ENCODE data around the gene WIPI1. TPM values are rescaled to one million over a fixed set of nuclear protein-coding genes. Genes with fewer than 3 reads are reported as not detected.

The WIPI1 gene
- total and polyA plus RNA-seq, 2 donors: 6.8 to 17.8 TPM

- peaks cover 8 to 43% of the 10 kb centered on the region in 2 donors for H3K4me1 ChIP-seq (ENCODE audit: control insufficient read depth in 2 of 2, insufficient read depth in 2 of 2, low read length in 2 of 2)
- peak overlapping the region; percentile 61 to 72 for H3K4me3 ChIP-seq (ENCODE audit: low read length in 2 of 2)
- H3K27me3 ChIP-seq (ENCODE audit: control insufficient read depth in 2 of 2, insufficient read depth in 1 of 2, low read length in 1 of 2): peaks cover 9 to 10% of the 10 kb centered on the region in 2 donors
- H3K36me3 ChIP-seq (ENCODE audit: control insufficient read depth in 2 of 2, insufficient read depth in 2 of 2, low read length in 1 of 2): no peaks in the 10 kb centered on the region
- DNase-seq (ENCODE audit: low read depth in 6 of 9, low spot score in 9 of 9): no peak
- H3K9me3 ChIP-seq (ENCODE audit: control insufficient read depth in 2 of 2, insufficient read depth in 1 of 2, low read length in 1 of 2): no peaks in the 10 kb centered on the region
- peak overlapping the region; percentile 73 to 74 for H3K27ac ChIP-seq (ENCODE audit: low read depth in 1 of 2, low read length in 1 of 2)
- 51% methylated on average over 23 of the region's 23 CpGs for WGBS
Observed at GRCh38 chr17:68456339-68457167, 743 bp downstream of the WIPI1 start.

- Histone ChIP-seq H3K27me3 (ENCODE audit: control insufficient read depth in 2 of 2, insufficient read depth in 1 of 2, low read length in 1 of 2) (peaks cover 9 to 10% of the 10 kb centered on the region in 2 donors), H3K36me3 (ENCODE audit: control insufficient read depth in 2 of 2, insufficient read depth in 2 of 2, low read length in 1 of 2) (no peaks in the 10 kb centered on the region), H3K27ac (ENCODE audit: low read depth in 1 of 2, low read length in 1 of 2) (peak overlapping the region in 1 of 2 donors; percentile 0), H3K9me3 (ENCODE audit: control insufficient read depth in 2 of 2, insufficient read depth in 1 of 2, low read length in 1 of 2) (no peaks in the 10 kb centered on the region), H3K4me1 (ENCODE audit: control insufficient read depth in 2 of 2, insufficient read depth in 2 of 2, low read length in 2 of 2) (peaks cover 8 to 38% of the 10 kb centered on the region in 2 donors), H3K4me3 (ENCODE audit: low read length in 2 of 2) (no peak overlapping the region)
- DNase-seq (ENCODE audit: low read depth in 6 of 9, low spot score in 9 of 9): no peak
- 90% methylated on average over 4 of the region's 4 CpGs for WGBS
Observed at GRCh38 chr17:68455901-68456338, 1.4 kb downstream of the WIPI1 start.

GRCh38 chr17:68453991-68454665, 3.2 kb downstream of the WIPI1 start:
- Histone ChIP-seq H3K36me3 (ENCODE audit: control insufficient read depth in 2 of 2, insufficient read depth in 2 of 2, low read length in 1 of 2) (peaks cover 0 to 2% of the 10 kb centered on the region in 2 donors), H3K27me3 (ENCODE audit: control insufficient read depth in 2 of 2, insufficient read depth in 1 of 2, low read length in 1 of 2) (peaks cover 9 to 10% of the 10 kb centered on the region in 2 donors), H3K4me3 (ENCODE audit: low read length in 2 of 2) (no peak overlapping the region), H3K9me3 (ENCODE audit: control insufficient read depth in 2 of 2, insufficient read depth in 1 of 2, low read length in 1 of 2) (no peaks in the 10 kb centered on the region), H3K27ac (ENCODE audit: low read depth in 1 of 2, low read length in 1 of 2) (no peak overlapping the region), H3K4me1 (ENCODE audit: control insufficient read depth in 2 of 2, insufficient read depth in 2 of 2, low read length in 2 of 2) (peaks cover 5 to 25% of the 10 kb centered on the region in 2 donors)
- no peak for DNase-seq (ENCODE audit: low read depth in 6 of 9, low spot score in 9 of 9)
- WGBS: 97% methylated on average over 5 of the region's 5 CpGs

GRCh38 chr17:68452724-68453290, 4.5 kb downstream of the WIPI1 start:
- Histone ChIP-seq H3K4me1 (ENCODE audit: control insufficient read depth in 2 of 2, insufficient read depth in 2 of 2, low read length in 2 of 2) (peaks cover 5 to 18% of the 10 kb centered on the region in 2 donors), H3K27me3 (ENCODE audit: control insufficient read depth in 2 of 2, insufficient read depth in 1 of 2, low read length in 1 of 2) (peaks cover 9 to 10% of the 10 kb centered on the region in 2 donors), H3K27ac (ENCODE audit: low read depth in 1 of 2, low read length in 1 of 2) (no peak overlapping the region), H3K36me3 (ENCODE audit: control insufficient read depth in 2 of 2, insufficient read depth in 2 of 2, low read length in 1 of 2) (peaks cover 0 to 2% of the 10 kb centered on the region in 2 donors), H3K4me3 (ENCODE audit: low read length in 2 of 2) (no peak overlapping the region), H3K9me3 (ENCODE audit: control insufficient read depth in 2 of 2, insufficient read depth in 1 of 2, low read length in 1 of 2) (no peaks in the 10 kb centered on the region)
- DNase-seq (ENCODE audit: low read depth in 6 of 9, low spot score in 9 of 9): no peak
- 76% methylated on average over 6 of the region's 6 CpGs for WGBS

GRCh38 chr17:68451670-68452354, 5.5 kb downstream of the WIPI1 start:
- H3K27ac ChIP-seq (ENCODE audit: low read depth in 1 of 2, low read length in 1 of 2): no peak overlapping the region
- peaks cover 5 to 14% of the 10 kb centered on the region in 2 donors for H3K4me1 ChIP-seq (ENCODE audit: control insufficient read depth in 2 of 2, insufficient read depth in 2 of 2, low read length in 2 of 2)
- DNase-seq (ENCODE audit: low read depth in 6 of 9, low spot score in 9 of 9): no peak
- 89% methylated on average over 5 of the region's 5 CpGs for WGBS
- H3K27me3 ChIP-seq (ENCODE audit: control insufficient read depth in 2 of 2, insufficient read depth in 1 of 2, low read length in 1 of 2): peaks cover 9% of the 10 kb centered on the region in 2 donors
- no peak overlapping the region for H3K4me3 ChIP-seq (ENCODE audit: low read length in 2 of 2)
- H3K9me3 ChIP-seq (ENCODE audit: control insufficient read depth in 2 of 2, insufficient read depth in 1 of 2, low read length in 1 of 2): no peaks in the 10 kb centered on the region
- H3K36me3 ChIP-seq (ENCODE audit: control insufficient read depth in 2 of 2, insufficient read depth in 2 of 2, low read length in 1 of 2): peaks cover 0 to 2% of the 10 kb centered on the region in 2 donors

GRCh38 chr17:68450801-68451200, 6.5 kb downstream of the WIPI1 start:
- H3K36me3 ChIP-seq (ENCODE audit: control insufficient read depth in 2 of 2, insufficient read depth in 2 of 2, low read length in 1 of 2): peaks cover 0 to 2% of the 10 kb centered on the region in 2 donors
- DNase-seq (ENCODE audit: low read depth in 6 of 9, low spot score in 9 of 9): no peak
- 96% methylated on average over 14 of the region's 14 CpGs for WGBS

GRCh38 chr17:68450391-68450790, 6.9 kb downstream of the WIPI1 start:
- Histone ChIP-seq H3K27ac (ENCODE audit: low read depth in 1 of 2, low read length in 1 of 2) (no peak overlapping the region), H3K9me3 (ENCODE audit: control insufficient read depth in 2 of 2, insufficient read depth in 1 of 2, low read length in 1 of 2) (no peaks in the 10 kb centered on the region), H3K4me1 (ENCODE audit: control insufficient read depth in 2 of 2, insufficient read depth in 2 of 2, low read length in 2 of 2) (peaks cover 0 to 11% of the 10 kb centered on the region in 2 donors), H3K36me3 (ENCODE audit: control insufficient read depth in 2 of 2, insufficient read depth in 2 of 2, low read length in 1 of 2) (peaks cover 0 to 2% of the 10 kb centered on the region in 2 donors), H3K27me3 (ENCODE audit: control insufficient read depth in 2 of 2, insufficient read depth in 1 of 2, low read length in 1 of 2) (peaks cover 0 to 4% of the 10 kb centered on the region in 2 donors), H3K4me3 (ENCODE audit: low read length in 2 of 2) (no peak overlapping the region)
- no peak for DNase-seq (ENCODE audit: low read depth in 6 of 9, low spot score in 9 of 9)
- 95% methylated on average over 8 of the region's 8 CpGs for WGBS

More at GRCh38 chr17:68450801-68451200, 6.5 kb downstream of the WIPI1 start:
- Histone ChIP-seq H3K9me3 (ENCODE audit: control insufficient read depth in 2 of 2, insufficient read depth in 1 of 2, low read length in 1 of 2) (no peaks in the 10 kb centered on the region), H3K27ac (ENCODE audit: low read depth in 1 of 2, low read length in 1 of 2) (no peak overlapping the region), H3K4me1 (ENCODE audit: control insufficient read depth in 2 of 2, insufficient read depth in 2 of 2, low read length in 2 of 2) (peaks cover 0 to 11% of the 10 kb centered on the region in 2 donors), H3K27me3 (ENCODE audit: control insufficient read depth in 2 of 2, insufficient read depth in 1 of 2, low read length in 1 of 2) (peaks cover 0 to 6% of the 10 kb centered on the region in 2 donors), H3K4me3 (ENCODE audit: low read length in 2 of 2) (no peak overlapping the region)

GRCh38 chr17:68449021-68449739, 8.1 kb downstream of the WIPI1 start:
- Histone ChIP-seq H3K9me3 (ENCODE audit: control insufficient read depth in 2 of 2, insufficient read depth in 1 of 2, low read length in 1 of 2) (no peaks in the 10 kb centered on the region), H3K4me1 (ENCODE audit: control insufficient read depth in 2 of 2, insufficient read depth in 2 of 2, low read length in 2 of 2) (peaks cover 0 to 11% of the 10 kb centered on the region in 2 donors), H3K4me3 (ENCODE audit: low read length in 2 of 2) (no peak overlapping the region), H3K36me3 (ENCODE audit: control insufficient read depth in 2 of 2, insufficient read depth in 2 of 2, low read length in 1 of 2) (peaks cover 0 to 2% of the 10 kb centered on the region in 2 donors), H3K27ac (ENCODE audit: low read depth in 1 of 2, low read length in 1 of 2) (no peak overlapping the region), H3K27me3 (ENCODE audit: control insufficient read depth in 2 of 2, insufficient read depth in 1 of 2, low read length in 1 of 2) (no peaks in the 10 kb centered on the region)
- DNase-seq (ENCODE audit: low read depth in 6 of 9, low spot score in 9 of 9): no peak
- WGBS: 98% methylated on average over 13 of the region's 13 CpGs
